DMS53 (cell line): ENCODE results near the gene DLG5.

Experiments
- DNase-seq: peaks from one replicate; lab custom pipeline; 2025; lab: John Stamatoyannopoulos, UW

Gene DLG5

DNA sequence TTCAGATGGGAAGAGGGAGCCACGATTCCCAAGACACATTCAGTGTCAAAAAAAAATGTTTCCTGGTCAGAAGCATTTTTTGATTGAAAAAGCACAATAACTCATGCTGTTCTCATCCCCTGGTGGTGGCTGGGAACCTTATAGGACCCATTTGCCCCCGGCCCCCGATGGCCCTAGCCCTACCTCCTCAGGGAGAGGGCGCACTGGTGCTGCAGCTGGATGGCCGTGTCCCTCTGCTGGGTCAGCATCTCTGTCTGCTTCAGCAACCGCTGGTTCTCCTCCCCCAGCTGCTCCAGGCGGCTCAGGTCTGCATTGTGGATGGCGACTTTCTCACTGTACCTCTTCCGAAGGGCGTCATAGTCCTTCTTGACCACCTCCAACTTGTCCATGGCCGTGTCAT, 83.3 kb downstream of the DLG5 start:
- no peak for DNase-seq

DNA sequence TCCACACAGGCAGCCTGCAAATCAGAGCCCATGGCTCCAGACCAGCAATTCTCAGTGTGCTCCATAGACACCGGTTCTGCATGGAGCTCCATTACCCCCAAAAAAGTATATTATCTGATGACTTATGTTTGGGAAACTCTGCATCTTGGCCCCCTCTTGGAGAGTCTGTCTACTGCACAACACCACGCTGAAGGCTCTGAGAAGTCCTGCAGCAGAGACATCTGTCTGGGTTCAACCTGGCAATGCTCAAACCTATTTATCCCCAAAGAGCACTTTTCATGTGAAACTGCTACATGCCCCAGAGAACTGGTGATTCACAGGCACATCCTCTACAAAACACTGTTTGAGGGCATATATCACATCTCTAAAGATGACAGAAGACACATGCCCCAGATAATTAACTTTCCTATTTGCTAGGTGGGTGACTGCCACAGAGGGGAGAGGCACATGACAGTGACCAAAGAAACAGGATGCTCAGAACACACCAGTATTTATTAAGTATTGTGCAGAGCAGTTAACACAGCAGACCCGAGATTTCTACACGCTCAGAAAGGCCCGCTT, 83.8 kb downstream of the DLG5 start:
- no peak for DNase-seq

DNA sequence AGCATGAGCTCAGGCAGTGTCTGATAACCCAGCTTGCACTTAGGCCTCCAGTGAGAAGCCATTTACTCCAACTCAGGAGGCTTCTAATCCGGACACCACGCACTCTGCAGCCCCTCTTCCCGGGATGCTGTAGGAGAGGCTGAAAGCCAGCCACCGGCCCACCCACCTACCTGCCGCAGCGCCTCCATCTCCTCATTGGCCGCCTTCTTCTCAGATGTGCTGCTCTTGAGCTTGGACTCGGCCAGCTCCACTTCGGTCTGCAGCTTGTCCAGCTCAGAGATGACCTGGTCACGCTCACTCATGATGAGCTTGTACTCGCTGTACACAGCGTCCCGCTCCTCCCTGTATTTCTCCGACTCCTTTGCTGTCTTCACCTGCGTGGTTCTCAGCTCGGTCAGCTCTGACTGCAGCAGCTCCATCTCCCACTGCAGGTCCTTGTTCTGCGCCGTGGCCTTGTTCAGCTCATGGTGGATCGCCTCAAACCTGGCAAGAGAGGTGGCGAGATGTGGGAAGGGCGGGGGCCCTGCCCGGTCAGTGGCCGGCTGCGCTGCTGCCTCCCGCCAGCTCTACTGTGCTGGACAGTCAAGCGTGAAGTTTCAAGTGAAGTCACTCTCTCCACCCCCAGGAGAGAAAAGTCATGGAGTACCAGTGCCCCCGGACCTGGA, 84.7 kb downstream of the DLG5 start:
- no peak for DNase-seq

DNA sequence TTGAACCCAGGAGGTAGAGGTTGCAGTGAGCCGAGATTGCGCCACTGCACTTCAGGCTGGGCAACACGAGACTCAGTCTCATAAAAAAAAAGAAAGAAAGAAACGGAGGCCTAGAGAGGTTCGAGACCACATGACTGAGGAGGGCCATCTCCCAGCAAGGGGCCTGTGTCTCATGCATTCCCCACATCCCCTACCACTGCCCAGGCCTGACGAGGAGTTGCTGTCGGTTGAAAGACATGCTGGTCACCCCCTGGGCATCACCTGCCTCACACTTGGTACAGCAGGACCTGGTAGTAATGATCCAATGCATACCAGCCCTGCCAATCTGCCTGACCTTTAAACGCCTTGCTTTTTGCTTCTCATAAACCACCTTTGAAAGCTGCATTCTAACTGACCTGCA, 85.9 kb downstream of the DLG5 start:
- DNase-seq = no peak

DNA sequence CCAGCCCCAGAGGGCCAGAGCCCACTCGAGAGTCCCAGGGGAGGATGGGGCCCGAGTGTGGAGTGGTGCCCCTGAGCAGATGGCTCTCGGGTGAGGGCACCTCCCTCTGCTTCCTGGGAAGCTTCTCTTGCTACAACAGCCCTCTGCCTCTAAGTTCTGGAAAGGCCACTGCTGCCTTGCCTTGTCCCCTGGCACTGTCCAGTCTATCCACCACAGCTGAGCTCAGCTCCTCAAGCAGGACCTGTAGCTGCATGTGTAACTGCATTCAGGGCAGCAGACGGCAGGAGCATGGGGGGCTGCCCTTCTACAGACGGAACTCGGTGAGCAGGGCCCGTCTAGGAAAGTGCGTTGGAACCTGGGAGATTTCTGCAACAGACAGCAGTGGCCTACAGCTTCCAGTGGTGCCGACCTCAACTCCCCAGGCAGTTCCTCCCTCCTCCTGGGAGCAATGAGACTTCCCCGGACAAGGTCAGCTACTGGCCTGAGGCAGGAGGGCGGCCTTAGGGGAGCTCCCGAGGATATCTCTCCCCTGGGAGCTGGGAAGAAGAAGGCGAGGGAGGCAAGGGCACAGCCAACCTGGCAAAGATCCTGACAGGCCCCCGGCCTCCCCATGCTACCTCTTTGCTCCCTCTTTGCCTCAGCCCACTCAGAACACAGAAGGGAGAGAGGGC, 88.5 kb downstream of the DLG5 start:
- DNase-seq = no peak

DNA sequence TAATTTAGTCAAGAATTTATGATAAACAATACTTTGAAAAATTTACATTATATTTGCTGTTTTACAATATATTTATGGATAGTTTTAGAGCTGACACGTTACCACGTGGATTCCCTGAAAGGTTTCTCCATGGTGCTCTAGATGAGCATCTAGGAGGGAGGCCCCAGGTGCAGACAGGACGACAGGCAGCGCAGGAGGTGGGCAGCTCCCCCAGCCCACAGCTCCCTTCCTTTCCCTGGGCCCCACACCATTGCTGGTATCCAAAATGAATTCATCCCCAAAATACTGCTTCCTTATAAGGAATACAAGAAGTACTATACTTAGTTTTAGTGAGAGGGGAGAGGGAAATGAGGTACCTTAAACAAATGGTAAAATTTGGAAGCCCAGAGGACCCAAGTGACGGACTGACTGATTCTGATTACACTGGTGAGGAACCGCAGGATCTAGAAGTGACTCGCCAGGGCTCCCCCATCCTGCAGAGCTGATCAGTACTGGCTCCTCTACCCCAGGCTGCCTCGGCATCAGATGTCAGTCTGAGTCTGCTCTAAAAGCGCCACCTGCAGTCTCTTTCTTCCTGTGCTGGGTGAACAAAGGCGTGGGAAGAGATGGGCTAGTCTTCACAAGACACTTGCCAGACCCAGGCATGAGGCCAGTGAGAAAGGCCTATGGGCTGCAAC, 89.2 kb downstream of the DLG5 start:
- DNase-seq = peak; percentile 44

DNA sequence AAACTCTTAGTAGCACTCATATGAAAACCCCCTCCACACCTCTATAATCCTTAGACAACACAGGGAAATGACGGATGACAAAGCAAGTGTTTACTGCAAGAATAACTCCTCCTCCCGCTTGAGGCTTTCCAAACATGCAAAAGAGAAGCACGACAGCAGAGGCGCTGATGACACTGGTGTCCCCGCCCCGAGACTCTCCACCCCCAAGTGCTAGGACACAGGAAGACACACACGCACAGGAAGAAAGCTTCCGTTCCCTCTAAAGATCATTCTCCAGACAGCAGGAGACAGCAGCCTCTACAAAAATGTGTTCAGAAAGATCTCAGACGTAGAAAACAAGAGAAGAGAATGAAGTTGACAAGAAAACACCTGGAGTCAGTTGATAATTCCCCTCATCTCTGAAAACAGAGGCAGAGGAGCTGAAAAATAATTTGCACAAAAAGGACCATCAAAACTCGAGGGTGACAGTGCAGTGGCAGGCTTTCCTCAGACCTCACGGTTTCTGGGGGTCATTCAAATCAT, 90.2 kb downstream of the DLG5 start:
- DNase-seq = peak; percentile 88

DNA sequence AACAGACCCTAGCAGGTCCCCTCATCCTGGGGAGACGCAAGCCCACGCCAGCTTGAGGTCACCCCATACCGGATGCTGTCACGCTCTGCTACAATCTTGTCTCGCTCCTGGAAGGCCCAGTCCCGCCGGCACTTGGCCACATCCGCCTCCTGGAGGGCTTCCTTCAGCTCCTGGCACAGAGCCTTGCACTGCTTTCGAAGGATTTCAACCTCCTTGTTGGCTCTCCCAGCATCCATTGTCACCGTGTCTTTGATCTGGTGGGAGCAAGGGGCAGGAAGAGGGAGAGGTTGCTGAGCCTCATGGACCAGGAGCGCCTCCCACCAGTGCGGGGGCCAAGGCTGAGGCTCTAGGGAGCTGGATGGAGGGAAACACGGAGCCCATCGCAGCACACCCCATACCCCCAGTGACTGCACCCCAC, 90.9 kb downstream of the DLG5 start:
- DNase-seq = no peak

DNA sequence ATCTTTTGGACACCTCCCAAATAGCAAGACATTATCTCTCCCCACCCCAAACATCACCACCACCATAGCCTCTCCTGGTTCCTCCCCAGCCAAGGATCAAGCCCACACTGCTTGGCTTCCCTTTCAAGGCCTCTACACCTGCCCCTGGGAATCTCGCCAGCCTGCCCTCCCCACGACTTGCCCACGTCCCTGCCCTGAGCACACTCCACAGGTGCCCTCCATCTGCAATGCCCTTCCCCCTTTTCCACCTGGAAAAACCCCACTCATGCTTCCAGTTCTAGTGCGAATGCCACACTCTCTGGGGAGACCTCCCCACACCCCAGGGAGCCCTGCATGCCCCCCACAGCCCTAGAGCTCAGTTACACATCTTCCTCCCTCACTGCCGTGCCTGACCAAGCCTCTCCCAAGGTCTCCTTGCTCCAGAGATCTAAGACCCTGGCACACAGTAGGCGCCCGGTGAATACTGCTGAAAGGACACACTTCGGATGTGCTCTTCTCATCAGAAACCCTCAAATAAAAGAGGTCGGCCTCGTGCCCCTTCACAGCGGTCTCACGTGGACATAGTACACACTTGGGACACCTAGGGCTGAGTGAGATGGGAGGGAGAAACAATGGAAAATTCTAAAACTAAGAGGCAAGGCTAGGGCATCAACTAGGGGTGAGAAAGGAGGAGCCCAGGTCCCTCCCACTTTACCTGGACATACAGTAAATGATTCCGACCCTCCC, 91.4 kb downstream of the DLG5 start:
- DNase-seq = no peak

DNA sequence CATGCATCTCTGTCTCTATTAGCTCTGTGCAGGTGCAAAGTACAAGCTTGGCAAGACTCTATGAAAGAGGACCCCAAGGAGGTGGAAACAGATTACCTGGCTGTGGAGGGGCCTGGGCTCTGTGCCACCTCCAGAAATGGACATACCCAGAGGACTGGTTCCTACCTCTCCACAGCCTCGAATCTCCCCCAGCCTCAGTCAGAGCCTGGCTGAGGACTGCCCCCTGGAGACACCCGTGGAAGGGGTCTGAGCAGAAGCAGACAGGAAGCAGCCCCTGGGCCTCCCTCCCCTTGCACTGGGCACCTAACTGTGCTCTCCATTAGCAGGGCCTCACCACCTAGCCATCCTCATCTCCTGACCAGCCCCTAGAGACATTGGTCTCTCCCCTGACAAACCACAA, 92.0 kb downstream of the DLG5 start:
- DNase-seq = no peak

DNA sequence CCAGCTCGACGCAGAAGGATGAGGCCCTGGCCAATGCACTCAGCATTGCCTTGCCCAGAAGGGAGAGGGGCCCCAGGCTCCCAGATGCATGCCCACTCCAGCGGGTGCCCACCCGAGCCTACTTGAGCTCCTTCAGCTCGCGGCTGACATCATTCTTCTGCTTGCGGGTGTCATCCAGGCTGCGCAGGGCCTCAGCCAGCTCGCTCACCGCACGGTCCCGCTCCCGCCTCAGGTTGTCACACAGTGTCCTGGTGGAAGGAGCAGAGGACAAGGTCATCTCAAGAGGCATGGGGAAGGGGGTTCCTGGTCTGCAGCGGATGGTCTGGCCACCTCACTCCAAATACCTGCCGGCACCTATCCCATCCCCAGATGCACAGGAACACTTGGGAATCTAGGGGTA, 92.8 kb downstream of the DLG5 start:
- no peak for DNase-seq

DNA sequence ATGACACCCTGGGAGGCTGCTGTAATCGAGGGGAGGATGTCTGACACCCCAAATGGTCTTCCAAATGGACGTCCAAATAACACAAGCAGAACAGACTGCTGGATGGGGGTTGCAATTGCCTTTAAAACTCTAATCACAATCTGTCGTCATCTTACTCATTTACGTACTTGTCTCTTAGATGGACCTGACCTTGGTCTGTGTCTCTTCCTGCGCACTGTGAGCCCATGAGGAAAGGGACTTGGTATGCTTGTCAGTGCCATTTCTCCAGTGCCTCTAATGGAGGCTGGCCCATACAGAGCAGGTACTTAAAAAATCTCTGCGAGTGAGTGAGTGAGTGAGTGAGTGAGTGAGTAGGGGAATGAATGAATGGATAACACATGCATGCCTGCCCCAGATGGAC, 93.3 kb downstream of the DLG5 start:
- no peak for DNase-seq

DNA sequence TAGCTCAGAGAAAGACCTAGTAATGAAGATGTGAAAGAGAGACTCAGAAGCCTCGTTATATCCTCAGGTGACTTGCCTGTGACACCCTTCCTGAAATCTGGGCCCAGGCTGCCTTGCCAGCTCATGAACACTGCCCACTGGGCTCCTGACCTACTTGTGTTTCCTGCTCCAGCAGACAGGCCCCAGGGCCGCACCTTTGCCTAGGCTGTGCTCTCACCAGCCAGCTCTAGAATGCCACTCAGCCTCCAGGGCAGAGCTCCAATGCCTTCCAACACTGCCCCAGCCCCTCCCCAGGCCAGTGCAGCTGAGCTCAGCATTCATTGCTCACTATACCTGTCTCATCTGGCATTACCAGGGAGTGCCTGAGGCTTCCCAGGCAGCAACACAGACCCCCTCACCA, 94.3 kb downstream of the DLG5 start:
- DNase-seq = no peak

DNA sequence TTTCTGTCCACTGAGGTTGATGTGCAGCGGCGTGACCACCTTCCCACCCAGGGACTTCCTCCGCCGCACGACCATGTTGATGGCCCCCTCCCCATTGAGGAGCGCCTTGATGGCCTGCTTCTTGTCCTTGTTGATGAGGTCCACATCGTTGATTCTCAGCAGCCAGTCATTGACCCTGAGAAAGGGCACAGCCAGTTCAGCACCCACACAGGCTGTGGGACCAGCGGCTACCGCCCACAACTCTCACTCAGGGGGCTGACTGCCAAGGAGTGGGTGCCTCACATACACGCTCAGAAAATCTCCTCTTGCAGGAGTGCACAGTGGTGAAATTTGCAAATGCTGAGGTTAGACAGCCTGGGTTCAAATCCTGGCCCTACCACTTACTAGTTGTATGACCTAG, 97.2 kb downstream of the DLG5 start:
- no peak for DNase-seq

DNA sequence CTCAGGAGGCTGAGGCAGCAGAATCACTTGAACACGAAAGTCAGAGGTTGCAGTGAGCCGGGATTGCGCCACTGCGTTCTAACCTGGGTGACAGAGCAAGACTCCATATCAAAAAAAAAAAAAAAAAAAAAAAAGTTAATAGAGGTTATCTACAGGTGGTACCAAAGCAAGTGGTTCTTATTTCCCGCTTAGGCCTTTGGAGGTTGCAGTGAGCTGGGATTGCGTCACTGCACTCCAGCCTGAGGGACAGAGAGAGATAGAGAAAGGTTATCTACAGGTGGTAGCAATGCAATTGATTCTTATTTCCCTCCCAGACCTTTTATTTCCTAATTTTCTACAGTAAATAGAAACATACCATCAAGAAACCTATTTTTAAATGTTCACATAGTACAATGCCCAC, 98.2 kb downstream of the DLG5 start:
- no peak for DNase-seq

DNA sequence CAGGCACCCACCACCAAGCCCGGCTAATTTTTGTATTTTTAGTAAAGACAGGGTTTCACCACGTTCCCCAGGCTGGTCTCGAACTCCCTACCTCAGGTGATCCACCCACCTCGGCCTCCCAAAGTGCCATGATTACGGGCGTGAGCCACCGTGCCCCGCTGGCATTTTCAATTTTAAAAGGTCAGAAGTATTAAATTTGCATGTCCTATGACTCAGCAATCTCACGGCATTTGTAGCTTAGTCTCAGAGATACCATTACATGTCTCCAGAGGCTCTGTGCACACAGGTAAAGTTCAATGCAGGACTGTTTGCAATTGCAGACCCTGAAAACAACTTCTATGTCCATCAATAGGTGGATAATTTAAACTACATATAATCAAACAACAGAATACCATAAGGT, 99.2 kb downstream of the DLG5 start:
- DNase-seq = peak; percentile 30

DNA sequence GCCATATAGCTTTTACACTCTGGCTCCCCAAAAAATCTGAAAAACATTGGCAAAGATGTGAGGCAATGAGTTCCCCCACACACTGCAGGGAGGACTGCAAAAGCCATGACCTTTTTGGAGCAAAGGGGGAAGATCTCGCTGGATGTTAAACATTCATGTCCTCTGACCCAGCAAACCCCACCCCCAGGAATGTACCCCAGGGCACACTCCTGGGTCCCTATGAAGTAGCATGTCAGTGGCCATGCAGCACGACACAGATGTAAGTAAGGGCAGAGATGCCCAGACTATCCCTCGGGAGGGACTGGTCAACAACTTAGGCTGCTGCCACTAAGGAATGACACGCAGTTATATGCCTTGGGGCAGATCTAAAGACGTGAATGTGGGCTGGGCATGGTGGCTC, 100.6 kb downstream of the DLG5 start:
- DNase-seq = no peak

DNA sequence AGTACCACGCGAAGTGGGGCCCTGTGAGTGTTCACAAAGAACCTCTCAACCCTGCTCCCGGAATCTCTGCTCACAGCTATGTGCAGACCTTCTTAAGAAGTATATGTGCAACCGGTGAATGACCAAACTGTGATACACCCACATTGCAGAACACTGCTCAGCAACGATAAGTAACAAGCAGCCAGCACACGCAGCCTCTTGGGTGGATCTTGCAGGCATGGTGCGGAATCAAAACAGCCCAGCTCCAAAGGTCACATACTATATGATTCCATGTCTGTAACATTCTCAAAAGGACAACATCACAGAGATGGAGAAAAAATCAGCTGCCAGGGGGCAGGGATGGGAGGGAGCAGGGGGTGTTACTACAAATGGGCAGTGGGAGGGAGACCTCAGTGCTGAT, 101.6 kb downstream of the DLG5 start:
- DNase-seq = no peak

DNA sequence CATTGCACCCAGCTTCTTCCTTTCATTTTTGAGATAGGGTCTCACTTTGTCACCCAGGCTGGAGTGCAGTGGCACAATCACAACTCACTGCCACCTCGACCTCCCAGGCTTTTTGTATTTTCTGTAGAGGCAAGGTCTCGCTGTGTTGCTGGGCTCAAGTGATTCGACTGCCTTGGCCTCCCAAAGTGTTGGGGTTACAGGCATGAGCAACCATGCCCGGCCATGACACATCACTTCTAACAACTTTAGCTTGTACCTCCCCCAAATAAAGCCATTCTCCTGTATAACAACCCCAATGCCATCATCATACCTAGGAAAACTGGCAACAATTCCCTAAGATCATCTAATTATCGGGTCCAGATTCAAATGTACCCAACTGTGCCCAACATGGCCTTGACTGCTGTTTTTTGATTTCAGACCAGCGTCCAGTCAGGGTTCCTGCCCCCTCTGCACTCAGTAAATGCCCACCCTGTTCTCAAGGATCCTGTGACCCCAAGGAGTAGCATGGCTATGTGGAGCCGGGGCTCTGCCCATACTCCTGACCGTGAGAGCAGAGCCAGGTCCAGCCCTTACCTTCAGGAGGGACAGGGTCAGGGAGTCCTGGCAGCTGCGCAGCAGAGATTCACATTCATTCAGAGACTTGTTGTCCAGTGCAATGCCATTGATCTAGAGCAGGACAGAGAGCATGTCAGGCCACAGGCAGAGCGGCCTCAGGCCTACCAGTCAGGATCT, 102.6 kb downstream of the DLG5 start:
- DNase-seq = no peak

DNA sequence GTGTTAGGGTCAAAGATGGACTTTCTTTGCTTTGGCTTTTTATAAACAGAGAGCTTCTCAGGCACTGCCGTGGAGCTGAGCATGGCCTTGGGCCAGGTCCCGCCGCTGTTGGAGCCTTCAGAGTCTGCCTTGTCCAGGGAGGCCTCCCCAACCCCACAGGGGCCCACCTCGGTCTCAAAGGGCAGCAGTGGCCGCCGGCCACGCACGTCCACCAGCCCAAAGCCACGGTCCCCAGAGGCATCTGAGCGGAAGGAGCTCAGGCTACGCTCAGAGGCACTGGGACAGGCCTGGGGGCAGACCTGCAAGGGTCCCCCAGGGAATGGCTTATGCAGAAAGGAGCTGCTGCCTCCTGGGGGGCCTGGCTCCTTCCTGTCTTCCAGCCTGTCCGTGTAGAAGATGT, 105.0 kb downstream of the DLG5 start:
- no peak for DNase-seq

DNA sequence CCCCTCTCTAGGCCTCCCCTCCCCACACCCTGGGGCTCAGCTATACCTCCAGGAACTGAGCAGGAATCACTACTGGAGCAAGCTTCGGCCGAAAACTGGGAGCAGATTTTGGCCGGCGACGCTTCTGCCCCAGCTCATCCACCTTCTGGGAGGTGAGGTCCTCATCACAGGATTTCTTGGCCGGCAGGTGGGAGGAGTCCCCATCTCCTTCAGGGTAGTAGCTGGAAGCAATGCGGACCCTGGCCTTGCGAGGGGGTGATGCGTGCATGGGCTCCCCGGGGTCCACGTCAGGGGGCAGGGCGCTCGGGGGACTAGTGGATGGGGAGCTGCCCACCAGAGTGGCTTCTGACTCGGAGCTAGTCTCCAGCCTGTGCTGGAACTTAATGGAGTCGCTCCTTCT, 105.5 kb downstream of the DLG5 start:
- no peak for DNase-seq

DNA sequence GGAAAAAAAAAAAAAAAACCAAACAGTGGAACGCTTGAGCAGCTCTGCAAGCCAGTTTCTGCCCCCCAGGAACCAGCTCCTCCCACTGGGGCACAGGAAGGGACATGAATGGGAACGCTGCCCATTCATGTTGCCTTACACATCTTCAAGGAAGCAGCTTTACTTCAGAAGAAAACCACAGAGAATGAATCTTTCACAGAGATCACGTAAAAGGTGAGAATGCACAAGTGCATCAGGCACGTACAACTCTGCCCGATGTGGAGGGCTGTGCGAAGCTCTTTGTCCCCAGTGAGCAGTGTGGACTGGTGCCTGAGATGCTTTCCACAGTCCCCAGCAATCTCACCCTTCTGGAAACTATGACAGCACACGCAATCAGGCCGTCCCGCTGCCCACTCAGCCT, 106.2 kb downstream of the DLG5 start:
- no peak for DNase-seq
